ENCODE results near the gene ZNF480.
"Not testable (repeated sequence)": the region's sequence is repeated elsewhere in the genome, so short reads cannot be mapped to it uniquely, and the experiment has no call there.

Gene ZNF480

DNA sequence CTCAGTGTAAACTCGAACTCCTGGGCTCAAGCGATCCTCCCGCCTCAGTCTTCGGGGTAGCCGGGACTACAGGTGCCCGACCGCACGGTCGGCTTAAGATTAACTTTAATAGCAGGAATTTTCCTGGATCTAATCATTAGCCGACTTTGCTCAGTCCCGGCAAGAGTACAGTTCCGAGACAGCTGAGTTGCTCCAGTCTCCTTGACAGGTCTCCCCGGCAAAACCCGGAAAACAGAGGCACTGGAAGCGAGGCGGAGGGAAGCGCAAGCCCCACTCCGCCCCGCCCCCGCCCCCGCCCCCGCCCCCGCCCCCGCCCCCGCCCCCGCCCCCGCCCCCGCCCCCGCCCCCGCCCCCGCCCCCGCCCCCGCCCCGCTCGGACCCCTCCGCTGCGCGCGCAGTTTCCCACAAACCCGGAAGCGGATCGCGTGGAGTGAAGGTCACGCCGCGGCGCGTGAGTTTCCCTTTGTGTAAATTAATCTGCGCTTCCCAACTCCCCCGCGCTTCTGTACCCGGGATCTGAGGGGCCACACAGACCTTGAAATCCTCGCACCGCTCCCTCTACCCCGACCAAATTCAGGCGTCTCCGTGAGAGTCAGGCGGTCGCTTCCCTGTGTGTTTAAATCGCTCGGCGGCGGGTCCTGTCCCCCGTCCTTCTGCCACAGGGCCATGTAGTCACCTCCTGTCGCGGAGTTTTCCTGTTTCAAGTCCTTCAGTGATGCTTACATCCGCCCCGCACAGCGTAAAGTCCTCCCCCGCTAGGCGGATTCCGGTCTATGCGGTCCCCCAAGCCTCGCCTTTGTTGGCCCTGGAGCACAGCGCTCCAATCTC lies at the start of gene ZNF480:
Gene ZNF480, plus strand, starts transcription at position 397 of the 828 bp plus-strand sequence. CDS start 3,244 bp downstream, outside the sequence.
- peak; percentile 95 for DNase-seq

DNA sequence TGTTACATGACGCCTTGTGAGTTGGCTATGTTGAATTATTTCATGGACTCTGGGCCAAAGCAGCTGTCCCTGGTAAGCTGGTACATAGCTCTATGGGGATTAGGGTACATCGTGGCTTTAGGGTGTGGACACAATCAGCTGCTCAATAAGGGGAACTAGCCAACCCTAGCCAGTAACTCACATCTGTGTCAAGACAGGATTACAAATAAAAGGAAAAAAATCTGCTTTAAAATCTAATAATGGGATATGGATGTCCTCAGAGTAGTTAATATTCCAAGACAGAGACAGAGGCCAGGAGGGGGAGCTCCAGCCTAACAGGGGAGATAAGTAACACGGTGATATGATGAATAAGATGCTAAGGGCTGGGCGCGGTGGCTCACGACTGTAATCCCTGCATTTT lies 48.7 kb upstream of the ZNF480 start:
- DNase-seq = peak; percentile 54

DNA sequence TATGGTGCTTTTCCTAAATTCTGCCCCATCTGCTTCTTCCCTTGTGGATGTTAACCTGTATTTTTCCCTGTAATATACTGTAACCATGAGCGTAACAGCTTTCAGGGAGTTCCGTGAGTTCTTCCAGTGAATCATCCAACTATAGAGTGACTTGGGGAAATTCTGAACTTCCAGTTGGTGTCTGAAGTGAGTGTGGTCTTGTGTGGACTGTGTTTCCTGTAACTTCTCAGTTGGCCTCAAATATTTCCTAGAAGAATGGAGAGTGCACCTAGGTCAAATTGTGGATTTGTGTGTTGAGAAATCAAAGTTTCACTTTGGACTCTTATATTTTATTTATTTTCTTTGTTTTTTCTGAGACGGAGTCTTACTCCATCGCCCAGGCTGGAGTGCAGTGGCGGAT lies 38.5 kb upstream of the ZNF480 start:
- no peak for DNase-seq

DNA sequence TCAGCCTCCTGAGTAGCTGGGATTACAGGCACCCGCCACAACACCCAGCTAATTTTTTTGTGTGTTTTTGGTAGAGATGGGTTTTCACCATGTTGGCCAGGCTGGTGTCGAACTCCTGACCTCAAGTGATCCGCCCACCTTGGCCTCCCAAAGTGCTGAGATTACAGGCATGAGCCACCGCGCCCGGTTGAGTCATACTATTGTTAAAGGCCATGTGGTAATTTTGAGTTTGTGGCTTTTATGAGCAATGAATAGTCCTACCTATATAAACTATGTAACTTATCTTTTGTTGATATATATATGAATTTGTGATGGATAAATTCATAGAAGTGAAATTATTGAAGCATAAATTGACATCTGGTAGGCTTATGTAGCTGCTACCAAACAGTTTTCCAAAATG lies 31.4 kb upstream of the ZNF480 start:
- DNase-seq = not testable (repeated sequence)

DNA sequence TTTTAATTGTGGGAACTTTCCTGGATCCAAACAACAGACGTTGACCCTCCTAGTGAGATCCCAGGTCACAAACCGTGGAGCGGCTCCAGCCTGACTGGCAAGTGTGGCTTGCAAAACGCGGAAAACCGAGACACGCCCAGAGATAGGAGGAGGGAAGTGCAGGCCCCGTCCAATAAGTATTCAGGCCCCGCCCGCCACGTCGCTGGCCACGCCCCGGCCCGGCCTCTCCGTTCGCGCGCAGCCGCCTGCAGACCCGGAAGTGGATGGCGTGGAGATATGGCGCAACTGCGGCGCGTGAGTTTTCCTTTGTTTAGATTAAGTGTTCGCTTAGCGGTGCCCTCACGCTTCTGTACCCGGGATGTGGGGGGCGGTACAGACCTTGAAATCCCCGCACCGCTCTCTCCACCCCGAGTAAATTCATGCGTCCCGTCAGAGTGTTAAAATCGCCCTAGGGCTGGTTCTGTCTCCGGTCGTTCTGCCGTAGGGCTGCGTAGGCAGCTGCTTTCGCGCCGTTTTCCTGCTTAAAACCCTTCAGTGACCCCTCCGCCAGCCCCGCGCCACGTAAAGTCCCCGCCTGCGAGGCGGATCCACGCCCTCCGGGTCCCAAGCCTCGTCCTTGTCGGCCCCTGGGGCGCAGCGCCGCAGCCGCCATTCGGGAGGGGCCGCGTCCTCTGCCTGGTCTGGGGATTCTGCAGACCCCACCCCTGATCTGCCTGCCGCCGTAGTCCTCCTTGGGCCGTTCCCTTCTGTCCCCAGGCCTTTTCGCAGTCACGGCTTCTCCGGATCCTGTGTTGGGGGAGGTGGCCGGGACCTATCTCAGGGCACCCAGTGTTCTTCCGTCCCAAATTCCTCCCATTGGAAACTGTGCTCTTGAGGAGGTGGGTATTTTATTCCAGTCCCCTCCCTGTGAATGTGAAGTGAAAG lies 27.4 kb upstream of the ZNF480 start, which contains the start of gene ZNF766:
Gene ZNF766, plus strand, starts transcription at position 250 of the 924 bp plus-strand sequence. Its CDS starts 27 bp downstream, at position 277.
- peak; percentile 98 for DNase-seq

DNA sequence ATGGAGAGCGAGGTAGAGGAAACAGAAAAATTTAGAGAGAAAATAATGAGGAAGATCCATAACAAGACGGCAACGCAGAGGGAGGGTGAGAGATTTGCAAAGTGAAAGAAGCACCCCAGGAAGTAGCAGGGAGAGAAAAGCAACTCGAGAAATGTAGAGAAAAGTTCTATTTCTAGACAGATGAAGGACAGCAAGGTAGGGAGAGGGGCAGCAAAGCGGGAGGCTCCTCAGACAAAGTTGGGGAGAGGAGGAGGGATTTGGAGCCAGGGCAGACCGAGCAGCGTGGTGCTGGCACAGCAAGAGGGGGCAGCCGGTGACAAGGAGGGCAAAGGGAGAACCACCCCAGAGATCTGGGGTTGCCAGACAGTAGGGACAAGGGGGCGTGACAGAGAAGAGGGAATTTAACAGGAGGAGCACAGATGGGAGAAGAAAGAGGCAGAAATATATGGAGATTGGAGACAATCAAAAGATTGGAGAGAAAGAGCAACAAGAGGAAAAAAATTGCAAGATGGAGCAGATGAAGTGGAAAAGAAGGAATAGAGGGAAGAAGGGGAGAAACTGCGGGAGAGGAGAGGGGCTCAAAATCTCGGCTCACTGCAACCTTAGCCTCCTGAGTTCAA lies 26.6 kb upstream of the ZNF480 start:
- no peak for DNase-seq

DNA sequence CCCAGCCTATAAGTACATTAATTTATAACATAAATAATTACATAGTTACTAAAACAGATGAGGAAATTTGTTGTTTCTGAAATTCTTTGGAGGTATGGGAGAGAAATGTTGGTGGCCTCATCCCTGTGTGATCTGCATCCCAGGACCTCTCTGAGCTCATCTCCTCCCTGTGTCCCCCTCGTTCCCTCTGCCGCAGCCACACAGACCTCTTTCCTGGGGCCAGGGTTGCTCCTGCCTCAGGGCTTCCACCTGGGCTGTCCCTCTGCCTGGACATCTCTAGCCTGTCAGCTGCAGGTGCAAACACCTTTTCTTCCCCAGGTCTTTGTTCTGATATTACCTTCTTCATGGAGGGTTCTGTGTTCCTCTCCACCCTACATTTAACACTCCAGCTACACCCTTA lies 23.7 kb upstream of the ZNF480 start:
- no peak for DNase-seq

DNA sequence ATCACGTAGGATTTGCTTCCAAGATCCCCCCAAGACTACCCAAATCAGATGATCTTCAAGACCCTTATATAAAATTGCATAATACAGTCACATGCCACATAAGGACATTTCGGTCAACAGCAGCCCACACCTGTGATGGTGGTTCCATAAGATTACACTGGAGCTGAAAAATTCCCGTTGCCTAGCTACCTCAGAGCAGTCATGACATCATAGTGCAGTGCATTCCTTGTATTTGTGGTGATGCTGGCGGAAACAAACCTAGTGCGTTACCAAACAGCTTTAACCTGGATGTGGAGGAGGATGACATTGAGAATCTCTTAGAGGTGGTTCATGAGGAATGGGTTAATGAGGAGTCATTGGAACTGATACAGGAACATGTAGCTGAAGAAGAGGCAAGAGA lies 22.8 kb upstream of the ZNF480 start:
- no peak for DNase-seq

DNA sequence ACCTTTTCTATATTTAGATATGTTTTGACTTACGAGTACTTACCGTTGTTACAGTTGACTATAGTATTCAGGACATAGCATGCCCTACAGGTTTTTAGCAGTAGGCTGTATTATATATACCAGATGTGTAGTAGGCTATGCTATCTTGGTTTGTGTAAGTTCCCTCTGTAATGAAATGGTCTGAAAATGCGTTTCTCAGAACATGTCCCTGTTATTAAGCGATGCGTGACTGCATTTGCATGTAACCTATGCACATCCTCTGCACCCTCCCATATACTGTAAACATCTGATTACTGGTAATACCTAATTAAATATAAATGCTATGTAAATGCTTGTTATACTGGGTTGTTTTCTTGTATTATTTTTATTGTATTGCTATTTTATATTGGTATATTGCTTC lies 21.0 kb upstream of the ZNF480 start:
- DNase-seq = no peak

DNA sequence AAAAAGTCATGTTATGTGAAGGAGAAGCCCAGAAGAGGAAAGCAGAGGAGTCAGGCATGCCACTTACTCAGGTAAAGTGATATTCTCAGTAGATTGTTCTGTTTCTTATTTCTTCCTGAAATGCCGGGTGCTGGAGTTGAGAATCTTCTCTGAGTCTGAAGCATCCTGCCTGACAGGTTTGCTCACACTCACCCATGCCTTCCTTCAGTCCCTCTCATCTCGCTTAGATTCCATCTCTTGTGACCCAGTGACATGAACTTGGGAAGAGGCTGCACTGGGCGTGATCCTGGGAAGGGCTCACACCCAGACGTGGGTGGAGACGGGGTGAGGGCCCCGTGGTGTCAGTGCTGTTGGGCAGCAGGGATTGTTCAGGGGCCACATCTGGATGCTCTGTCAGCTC lies 19.5 kb upstream of the ZNF480 start:
- DNase-seq = no peak

DNA sequence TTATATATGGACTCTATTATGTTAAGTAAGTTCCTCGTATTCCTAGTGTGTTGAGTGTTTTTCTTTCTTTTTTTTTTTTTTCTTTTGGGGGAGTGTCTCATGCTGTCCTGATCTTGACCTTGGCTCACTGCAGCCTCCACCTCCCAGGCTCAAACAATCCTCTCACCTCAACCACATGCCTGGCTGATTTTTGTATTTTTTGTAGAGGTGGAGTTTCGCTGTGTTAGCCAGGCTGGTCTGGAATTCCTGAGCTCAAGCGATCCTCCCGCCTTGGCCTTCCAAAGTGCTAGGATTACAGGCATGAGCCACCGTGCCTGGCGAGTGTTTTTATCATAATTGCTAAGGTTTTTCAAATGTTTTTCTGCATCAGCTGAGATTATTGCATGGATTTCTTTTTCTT lies 10.7 kb upstream of the ZNF480 start:
- no peak for DNase-seq

DNA sequence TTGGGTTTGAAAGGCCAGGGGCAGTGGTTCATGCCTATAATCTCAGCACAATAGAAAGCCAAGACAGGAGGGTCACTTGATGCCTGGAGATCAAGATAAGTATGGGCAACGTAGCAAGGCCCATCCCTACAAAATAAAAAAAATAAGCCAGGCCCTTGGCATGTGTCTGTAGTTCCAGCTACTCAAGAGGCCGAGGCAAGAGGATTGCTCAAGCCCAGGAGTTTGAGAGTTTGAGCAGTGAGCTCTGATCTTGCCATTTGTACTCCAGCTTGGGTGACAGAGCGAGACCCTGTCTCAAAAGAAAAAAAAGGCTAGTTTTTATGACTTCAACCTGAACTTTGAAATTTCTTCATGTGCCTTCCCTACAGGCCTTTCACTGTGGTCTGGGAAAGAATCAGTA lies 5.2 kb upstream of the ZNF480 start:
- no peak for DNase-seq

DNA sequence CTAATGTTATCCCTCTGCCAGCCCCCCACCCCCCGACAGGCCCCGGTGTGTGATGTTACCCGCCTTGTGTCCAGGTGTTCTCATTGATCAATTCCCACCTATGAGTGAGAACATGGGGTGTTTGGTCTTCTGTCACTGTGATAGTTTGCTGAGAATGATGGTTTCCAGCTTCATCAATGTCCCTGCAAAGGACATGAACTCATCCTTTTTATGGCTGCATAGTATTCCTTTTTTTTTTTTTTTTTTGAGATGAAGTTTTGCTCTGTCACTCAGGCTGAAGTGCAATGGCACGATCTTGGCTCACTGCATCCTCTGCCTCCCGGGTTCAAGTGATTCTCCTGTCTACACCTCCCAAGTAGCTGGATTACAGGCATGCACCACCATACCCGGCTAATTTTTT lies 4.0 kb upstream of the ZNF480 start:
- DNase-seq = not testable (repeated sequence)

DNA sequence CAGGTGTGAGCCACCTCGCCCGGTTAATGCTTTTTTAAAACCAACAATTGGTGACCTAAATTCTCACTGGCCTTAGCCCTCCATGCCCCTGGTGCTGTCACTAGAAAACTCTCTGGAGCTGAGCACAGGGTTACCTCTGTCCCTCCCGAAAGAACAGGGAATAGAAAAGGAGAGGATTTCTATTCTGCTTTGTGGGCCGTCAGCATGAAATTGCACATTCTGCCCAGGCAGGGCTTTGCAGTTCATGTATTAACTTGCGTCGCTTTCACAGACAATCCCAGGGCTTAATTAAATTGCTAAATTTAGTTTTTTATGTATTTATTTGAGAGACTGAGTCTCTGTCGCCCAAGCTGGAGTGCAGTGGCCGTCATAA lies 583 bp upstream of the ZNF480 start:
- no peak for DNase-seq

DNA sequence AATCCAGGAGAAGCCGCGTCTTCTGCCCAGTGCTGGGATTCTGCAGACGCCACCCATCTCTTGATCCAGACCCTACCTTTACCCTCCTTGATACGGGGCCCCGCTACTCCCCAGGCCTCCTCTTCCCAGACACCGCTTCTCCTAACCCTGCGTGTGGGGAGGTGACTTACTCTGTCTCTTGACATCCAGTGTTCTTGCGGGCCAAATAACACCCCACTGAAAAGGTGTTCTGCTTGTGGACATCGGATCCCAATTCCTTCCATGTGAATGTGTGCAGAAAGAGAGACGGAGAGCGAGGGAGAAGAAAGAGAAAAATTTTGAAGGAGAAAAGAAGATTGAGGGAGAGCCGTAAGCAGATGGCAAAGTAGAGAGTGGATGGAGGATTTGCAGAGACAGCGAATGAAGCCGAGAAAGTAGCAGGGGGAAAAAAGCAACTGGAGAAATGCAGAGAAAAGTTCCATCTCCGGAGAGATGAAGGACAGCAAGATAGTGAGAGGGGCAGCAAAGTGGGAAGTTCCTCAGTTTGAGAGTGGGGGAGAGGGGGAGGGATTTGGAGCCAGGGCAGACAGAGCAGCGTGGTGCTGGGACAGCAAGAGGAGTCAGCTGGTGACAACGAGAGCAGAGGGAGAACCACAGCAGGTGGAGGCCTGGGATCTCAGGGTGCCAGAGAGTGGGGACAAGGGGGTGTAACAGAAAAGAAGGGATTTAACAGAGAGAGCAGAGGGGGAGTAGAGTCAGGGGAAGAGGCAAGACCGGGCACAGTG lies 814 bp downstream of the ZNF480 start:
- DNase-seq = no peak

DNA sequence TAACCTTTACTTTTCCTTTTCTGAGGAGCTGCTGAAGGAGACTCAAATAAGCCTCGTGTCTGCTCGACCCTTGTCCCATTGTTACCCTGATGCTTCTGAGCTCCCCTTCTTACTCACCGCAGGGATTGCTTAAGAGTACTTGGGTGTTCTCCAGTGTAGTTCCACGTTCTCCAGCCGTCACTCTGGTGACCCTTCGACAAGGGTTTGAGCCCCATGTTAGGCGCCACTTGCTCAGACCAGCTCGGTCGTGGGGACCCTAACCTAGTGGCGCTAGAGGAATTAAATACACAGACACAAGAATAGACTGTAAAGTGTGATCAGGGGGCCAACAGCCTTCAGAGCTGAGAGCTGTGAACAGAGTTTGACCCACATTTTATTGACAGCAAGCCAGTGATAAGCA lies 10.3 kb downstream of the ZNF480 start:
- peak; percentile 54 for DNase-seq

DNA sequence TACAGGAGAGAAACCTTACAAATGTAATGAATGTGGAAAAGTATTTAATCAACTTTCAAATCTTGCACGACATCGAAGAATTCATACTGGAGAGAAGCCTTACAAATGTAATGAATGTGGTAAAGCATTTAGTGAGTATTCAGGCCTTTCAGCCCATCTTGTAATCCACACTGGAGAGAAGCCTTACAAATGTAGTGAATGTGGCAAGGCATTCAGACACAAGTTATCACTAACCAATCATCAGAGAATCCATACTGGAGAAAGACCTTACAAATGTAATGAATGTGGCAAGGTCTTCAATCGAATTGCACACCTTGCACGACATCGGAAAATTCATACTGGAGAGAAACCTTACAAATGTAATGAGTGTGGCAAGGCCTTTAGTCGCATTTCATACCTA lies 25.5 kb downstream of the ZNF480 start:
- no peak for DNase-seq

DNA sequence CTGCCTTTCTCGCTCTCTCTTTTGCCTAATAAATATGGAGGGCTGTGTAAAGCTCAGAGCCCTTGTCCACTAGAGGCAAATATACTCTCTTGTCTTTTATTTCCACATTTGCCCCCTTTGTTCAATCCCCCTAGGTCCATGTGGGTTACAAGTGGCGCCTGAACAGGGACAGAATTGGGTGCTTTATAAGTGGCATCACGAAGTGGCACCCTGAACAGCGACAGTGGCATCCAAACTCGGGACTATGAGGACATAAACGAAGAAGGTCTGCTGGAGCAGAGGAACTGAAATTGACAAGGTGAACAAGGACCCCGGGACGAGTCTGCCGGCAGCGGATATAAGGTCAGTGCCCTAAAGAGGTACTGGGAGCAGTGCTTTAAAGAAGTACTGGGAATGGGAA lies 34.8 kb downstream of the ZNF480 start:
- DNase-seq = no peak

DNA sequence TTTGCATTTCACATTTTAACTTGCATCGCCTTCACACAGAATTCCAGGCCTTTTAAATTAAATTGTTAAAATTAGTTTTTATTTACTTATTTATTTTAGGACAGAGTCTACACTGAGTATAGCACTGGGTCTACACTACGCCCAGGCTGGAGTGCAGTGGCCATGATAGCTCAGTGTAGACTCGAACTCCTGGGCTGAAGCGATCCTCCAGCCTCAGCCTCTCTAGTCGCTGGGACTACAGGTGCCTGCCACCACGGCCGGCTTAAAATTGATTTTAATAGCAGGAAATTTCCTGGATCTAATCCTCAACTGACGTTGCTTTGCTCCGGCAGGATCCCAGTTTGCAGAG lies 38.8 kb downstream of the ZNF480 start:
- DNase-seq = no peak

DNA sequence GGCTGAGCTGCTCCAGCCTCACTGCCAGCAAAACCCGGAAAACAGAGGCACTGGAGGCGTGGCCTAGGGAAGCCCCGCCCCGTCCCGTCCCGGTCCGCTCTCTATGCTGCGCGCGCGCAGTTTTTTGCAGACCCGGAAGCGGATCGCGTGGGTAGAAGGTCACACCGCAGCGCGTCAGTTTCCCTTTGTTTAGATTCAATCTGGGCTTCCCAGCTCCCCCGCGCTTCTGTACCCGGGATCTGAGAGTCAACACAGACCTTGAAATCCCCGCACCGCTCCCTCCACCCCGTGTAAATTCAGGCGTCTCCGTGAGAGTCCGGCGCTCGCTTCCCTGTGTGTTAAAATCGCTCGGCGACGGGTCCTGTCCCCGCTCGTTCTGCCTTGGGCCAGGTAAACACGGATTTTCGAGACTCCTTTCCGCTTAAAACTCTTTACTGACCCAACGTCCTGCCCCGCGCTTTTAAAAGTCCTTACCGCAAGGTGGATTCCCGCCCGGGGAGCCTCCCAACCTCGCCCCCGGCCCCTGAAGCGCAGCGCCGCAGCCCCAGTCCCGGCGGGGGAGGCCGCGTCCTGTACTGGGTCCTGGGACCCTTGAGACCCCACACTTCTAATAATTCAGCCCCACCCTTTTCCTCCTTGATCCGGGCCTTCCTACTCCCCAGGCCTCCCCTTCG lies 39.3 kb downstream of the ZNF480 start, which contains the start of gene ZNF610:
Gene ZNF610, plus strand, starts transcription at position 127 of the 674 bp plus-strand sequence. CDS start 12,930 bp downstream, outside the sequence.
- DNase-seq = peak; percentile 97

DNA sequence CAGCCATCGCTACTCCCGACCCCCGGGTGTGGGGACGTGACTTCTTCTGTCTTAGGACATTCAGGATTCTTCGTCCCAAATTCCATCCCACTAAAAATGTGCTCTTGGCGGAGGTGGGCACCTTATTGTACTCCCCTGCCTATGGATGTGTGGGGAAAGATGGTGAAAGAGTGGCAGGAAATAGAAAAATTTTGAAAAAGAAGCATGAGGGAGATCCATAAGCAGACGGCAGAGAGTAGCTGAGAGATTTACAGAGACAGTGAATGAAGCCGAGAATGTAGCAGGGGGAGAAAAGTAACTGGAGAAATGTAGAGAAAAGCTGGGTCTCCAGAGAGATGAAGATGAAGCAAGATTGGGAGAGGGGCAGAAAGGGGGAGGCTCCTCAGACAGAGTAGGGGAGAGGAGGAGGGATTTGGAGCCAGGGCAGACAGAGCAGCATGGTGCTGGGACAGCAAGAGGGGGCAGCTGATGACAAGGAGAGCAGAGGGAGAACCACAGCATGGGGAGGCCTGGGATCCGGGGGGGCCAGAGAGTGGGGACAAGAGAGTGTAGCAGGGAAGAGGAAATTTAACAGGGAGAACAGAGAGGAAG lies 39.9 kb downstream of the ZNF480 start:
- DNase-seq = peak; percentile 70
